ENCODE measurements around the gene ZDHHC7.

The ZDHHC7 gene

DNA sequence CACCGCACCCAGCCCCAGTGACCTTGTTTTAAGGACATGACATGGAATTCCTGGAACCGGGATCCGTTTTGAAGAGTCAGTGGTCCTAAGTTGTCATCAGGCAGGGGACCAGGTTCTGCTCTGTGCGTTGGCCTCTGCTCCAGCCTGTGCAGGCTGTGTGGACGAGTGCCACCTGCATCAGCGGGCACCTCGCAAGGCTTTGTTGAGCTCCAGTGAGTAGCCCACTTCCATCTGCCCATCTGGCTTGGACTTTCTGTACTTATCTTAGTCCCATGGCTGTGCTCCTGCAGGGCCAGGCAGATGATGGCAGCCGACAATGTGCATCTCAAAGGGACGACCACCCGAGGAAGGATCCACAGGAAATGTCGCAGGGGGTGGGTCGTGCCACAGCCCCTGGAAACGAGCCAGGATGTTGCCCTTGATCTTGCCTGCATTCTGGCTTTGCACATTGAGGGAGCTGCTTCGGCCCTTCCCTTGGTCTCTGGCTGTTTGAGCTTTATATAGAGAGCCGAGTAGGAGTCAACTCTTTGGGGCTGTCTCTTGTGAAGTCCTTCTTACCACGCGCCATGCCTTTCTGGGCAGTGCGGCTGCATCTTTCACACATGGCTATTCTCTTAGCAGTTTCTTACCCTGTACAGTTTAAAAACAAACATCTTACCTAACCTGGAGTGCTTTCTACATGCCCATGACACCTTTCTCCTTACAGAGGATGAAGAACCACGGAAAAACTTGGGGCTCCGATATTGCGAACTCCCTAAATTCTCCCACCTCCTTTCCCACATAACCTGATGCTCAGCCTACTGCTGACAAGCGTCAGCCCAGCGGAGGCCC, 34.5 kb upstream of the ZDHHC7 start:
- ATAC-seq = no peak
- TF ChIP-seq ARNTL (CRISPR knock-in tag; IDR thresholded peaks at IDR 0.05; ENCODE audit: borderline replicate concordance, low read depth) = no peak
- TF ChIP-seq TCF4 (CRISPR knock-in tag; IDR thresholded peaks at IDR 0.05; ENCODE audit: borderline replicate concordance) = no peak
- TF ChIP-seq ISL1 (CRISPR knock-in tag; IDR thresholded peaks at IDR 0.05) = no peak
- TF ChIP-seq ZNF565 (CRISPR knock-in tag; conservative IDR thresholded peaks at IDR 0.05; ENCODE audit: low read depth) = no peak
- no peak for TF ChIP-seq ZNF70 (CRISPR knock-in tag; IDR thresholded peaks at IDR 0.05)
- TF ChIP-seq BACH2 (CRISPR knock-in tag; IDR thresholded peaks at IDR 0.05; ENCODE audit: borderline replicate concordance) = no peak
- no peak for TF ChIP-seq ZFP30 (CRISPR knock-in tag; IDR thresholded peaks at IDR 0.05)
- TF ChIP-seq POU6F1 (CRISPR knock-in tag; IDR thresholded peaks at IDR 0.05; ENCODE audit: borderline replicate concordance, low read depth) = no peak
- TF ChIP-seq GLIS3 (CRISPR knock-in tag; IDR thresholded peaks at IDR 0.05) = no peak
- TF ChIP-seq, protein P1, sequence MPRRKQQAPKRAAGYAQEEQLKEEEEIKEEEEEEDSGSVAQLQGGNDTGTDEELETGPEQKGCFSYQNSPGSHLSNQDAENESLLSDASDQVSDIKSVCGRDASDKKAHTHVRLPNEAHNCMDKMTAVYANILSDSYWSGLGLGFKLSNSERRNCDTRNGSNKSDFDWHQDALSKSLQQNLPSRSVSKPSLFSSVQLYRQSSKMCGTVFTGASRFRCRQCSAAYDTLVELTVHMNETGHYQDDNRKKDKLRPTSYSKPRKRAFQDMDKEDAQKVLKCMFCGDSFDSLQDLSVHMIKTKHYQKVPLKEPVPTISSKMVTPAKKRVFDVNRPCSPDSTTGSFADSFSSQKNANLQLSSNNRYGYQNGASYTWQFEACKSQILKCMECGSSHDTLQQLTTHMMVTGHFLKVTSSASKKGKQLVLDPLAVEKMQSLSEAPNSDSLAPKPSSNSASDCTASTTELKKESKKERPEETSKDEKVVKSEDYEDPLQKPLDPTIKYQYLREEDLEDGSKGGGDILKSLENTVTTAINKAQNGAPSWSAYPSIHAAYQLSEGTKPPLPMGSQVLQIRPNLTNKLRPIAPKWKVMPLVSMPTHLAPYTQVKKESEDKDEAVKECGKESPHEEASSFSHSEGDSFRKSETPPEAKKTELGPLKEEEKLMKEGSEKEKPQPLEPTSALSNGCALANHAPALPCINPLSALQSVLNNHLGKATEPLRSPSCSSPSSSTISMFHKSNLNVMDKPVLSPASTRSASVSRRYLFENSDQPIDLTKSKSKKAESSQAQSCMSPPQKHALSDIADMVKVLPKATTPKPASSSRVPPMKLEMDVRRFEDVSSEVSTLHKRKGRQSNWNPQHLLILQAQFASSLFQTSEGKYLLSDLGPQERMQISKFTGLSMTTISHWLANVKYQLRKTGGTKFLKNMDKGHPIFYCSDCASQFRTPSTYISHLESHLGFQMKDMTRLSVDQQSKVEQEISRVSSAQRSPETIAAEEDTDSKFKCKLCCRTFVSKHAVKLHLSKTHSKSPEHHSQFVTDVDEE (CRISPR knock-in tag; IDR thresholded peaks at IDR 0.05) = no peak
- TF ChIP-seq TOX (CRISPR knock-in tag; IDR thresholded peaks at IDR 0.05; ENCODE audit: borderline replicate concordance) = no peak
- no peak for TF ChIP-seq RARB (CRISPR knock-in tag; IDR thresholded peaks at IDR 0.05)
- no peak for TF ChIP-seq CSDC2 (CRISPR knock-in tag; IDR thresholded peaks at IDR 0.05)

DNA sequence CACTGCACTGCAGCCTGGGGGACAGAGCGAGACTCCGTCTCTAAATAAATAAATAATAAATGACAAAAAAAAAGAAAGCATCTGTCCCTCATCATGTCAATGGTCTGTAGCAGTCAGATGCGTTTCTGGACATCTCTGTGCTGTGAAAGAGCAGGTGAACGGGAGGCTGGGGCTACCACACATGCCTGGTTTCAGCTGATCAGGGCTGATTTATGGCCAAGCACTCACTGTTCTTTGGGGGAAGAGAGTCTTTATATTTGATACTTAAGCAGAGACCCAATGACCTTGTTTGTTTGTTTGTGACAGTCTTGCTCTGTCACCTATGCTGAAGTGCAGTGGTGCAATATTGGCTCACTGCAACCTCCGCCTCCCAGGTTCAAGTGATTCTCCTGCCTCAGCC, 33.7 kb upstream of the ZDHHC7 start:
- no peak for ATAC-seq
- no peak for TF ChIP-seq SNAI2 (CRISPR knock-in tag; IDR thresholded peaks at IDR 0.05)
- no peak for TF ChIP-seq PATZ1 (CRISPR knock-in tag; IDR thresholded peaks at IDR 0.05; ENCODE audit: borderline replicate concordance)
- no peak for TF ChIP-seq ESRRG (CRISPR knock-in tag; IDR thresholded peaks at IDR 0.05)
- TF ChIP-seq TOX (CRISPR knock-in tag; IDR thresholded peaks at IDR 0.05; ENCODE audit: borderline replicate concordance) = no peak
- TF ChIP-seq, protein P1 (CRISPR knock-in tag; IDR thresholded peaks at IDR 0.05) = no peak
- TF ChIP-seq BACH2 (CRISPR knock-in tag; IDR thresholded peaks at IDR 0.05; ENCODE audit: borderline replicate concordance) = no peak
- no peak for TF ChIP-seq CSRNP3 (CRISPR knock-in tag; IDR thresholded peaks at IDR 0.05)
- TF ChIP-seq ZNF70 (CRISPR knock-in tag; IDR thresholded peaks at IDR 0.05) = no peak
- no peak for TF ChIP-seq POU6F1 (CRISPR knock-in tag; IDR thresholded peaks at IDR 0.05; ENCODE audit: borderline replicate concordance, low read depth)
- TF ChIP-seq ZNF8 (CRISPR knock-in tag; IDR thresholded peaks at IDR 0.05) = no peak
- TF ChIP-seq CSDC2 (CRISPR knock-in tag; IDR thresholded peaks at IDR 0.05) = no peak
- TF ChIP-seq CREB5 (CRISPR knock-in tag; IDR thresholded peaks at IDR 0.05; ENCODE audit: low read depth) = no peak
- TF ChIP-seq ISL1 (CRISPR knock-in tag; IDR thresholded peaks at IDR 0.05) = no peak
- no peak for TF ChIP-seq PPARA (CRISPR knock-in tag; IDR thresholded peaks at IDR 0.05; ENCODE audit: borderline replicate concordance)
- TF ChIP-seq ZFP30 (CRISPR knock-in tag; IDR thresholded peaks at IDR 0.05) = no peak
- TF ChIP-seq TCF4 (CRISPR knock-in tag; IDR thresholded peaks at IDR 0.05; ENCODE audit: borderline replicate concordance) = no peak
- no peak for TF ChIP-seq ARNTL (CRISPR knock-in tag; IDR thresholded peaks at IDR 0.05; ENCODE audit: borderline replicate concordance, low read depth)
- TF ChIP-seq RARB (CRISPR knock-in tag; IDR thresholded peaks at IDR 0.05) = no peak
- TF ChIP-seq ZNF565 (CRISPR knock-in tag; conservative IDR thresholded peaks at IDR 0.05; ENCODE audit: low read depth) = no peak
- no peak for TF ChIP-seq OSR1 (CRISPR knock-in tag; IDR thresholded peaks at IDR 0.05)
